Measurements from ENCODE around the gene ATP9B.

ATP9B gene

GRCh38 chr18:79365701-79366100 lies 296.5 kb downstream of the ATP9B start:
- POLR2A ChIA-PET: no interaction called here
- Histone ChIP-seq H3K27ac (ENCODE audit: extremely low read depth, low read depth, low read length) (no peak overlapping the region), H3K4me3 (ENCODE audit: low read depth, low read length) (no peak overlapping the region), H3K36me3 (ENCODE audit: control insufficient read depth in 2 of 2, insufficient read depth in 1 of 2, low read length in 2 of 2) (peaks cover 0 to 9% of the 10 kb centered on the region in 2 experiments; a peak in 1 of 3 replicates), H3K4me1 (ENCODE audit: control insufficient read depth, insufficient read depth, low read length) (no peaks in the 10 kb centered on the region), H3K9me3 (ENCODE audit: control insufficient read depth, insufficient read depth, low read depth, low read length) (no peaks in the 10 kb centered on the region)
- CTCF ChIA-PET: interaction anchor here (0.5 to 0.7 kb wide), 2 partner anchors 23 to 296 kb away, joined by 3 to 4 read pairs; partner anchors contain the start of gene ATP9B
- no peak for TF ChIP-seq ZNF175 (tag by site-specific recombination; IDR thresholded peaks at IDR 0.05)
- TF ChIP-seq, protein P1, sequence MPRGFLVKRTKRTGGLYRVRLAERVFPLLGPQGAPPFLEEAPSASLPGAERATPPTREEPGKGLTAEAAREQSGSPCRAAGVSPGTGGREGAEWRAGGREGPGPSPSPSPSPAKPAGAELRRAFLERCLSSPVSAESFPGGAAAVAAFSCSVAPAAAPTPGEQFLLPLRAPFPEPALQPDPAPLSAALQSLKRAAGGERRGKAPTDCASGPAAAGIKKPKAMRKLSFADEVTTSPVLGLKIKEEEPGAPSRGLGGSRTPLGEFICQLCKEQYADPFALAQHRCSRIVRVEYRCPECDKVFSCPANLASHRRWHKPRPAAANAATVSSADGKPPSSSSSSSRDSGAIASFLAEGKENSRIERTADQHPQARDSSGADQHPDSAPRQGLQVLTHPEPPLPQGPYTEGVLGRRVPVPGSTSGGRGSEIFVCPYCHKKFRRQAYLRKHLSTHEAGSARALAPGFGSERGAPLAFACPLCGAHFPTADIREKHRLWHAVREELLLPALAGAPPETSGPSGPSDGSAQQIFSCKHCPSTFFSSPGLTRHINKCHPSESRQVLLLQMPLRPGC (tag by site-specific recombination; IDR thresholded peaks at IDR 0.05): no peak
- TF ChIP-seq, protein P2, sequence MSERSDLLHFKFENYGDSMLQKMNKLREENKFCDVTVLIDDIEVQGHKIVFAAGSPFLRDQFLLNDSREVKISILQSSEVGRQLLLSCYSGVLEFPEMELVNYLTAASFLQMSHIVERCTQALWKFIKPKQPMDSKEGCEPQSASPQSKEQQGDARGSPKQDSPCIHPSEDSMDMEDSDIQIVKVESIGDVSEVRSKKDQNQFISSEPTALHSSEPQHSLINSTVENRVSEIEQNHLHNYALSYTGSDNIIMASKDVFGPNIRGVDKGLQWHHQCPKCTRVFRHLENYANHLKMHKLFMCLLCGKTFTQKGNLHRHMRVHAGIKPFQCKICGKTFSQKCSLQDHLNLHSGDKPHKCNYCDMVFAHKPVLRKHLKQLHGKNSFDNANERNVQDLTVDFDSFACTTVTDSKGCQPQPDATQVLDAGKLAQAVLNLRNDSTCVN (tag by site-specific recombination; optimal IDR thresholded peaks at IDR 0.05): no peak
- no peak for TF ChIP-seq KLF7 (tag by site-specific recombination; IDR thresholded peaks at IDR 0.05; ENCODE audit: borderline replicate concordance)
- TF ChIP-seq ZNF660 (tag by site-specific recombination; IDR thresholded peaks at IDR 0.05): no peak
- no peak for TF ChIP-seq ZNF837 (tag by site-specific recombination; IDR thresholded peaks at IDR 0.05)
- TF ChIP-seq ZNF473 (tag by site-specific recombination; IDR thresholded peaks at IDR 0.05): no peak
- TF ChIP-seq ZNF585B (tag by site-specific recombination; IDR thresholded peaks at IDR 0.05): no peak
- TF ChIP-seq ZFHX2 (tag by site-specific recombination; conservative IDR thresholded peaks at IDR 0.05): no peak
- no peak for TF ChIP-seq ATF2 (tag by site-specific recombination; IDR thresholded peaks at IDR 0.05; ENCODE audit: low read depth)
- no peak for TF ChIP-seq ZNF707 (tag by site-specific recombination; IDR thresholded peaks at IDR 0.05)
- no peak for TF ChIP-seq ZNF138 (tag by site-specific recombination; IDR thresholded peaks at IDR 0.05; ENCODE audit: borderline replicate concordance)
- no peak for TF ChIP-seq ZNF202 (tag by site-specific recombination; IDR thresholded peaks at IDR 0.05; ENCODE audit: borderline replicate concordance)
- no peak for TF ChIP-seq ZNF600 (tag by site-specific recombination; IDR thresholded peaks at IDR 0.05)
- no peak for TF ChIP-seq ZNF624 (tag by site-specific recombination; IDR thresholded peaks at IDR 0.05)
- TF ChIP-seq ZNF239 (tag by site-specific recombination; IDR thresholded peaks at IDR 0.05): no peak

DNA sequence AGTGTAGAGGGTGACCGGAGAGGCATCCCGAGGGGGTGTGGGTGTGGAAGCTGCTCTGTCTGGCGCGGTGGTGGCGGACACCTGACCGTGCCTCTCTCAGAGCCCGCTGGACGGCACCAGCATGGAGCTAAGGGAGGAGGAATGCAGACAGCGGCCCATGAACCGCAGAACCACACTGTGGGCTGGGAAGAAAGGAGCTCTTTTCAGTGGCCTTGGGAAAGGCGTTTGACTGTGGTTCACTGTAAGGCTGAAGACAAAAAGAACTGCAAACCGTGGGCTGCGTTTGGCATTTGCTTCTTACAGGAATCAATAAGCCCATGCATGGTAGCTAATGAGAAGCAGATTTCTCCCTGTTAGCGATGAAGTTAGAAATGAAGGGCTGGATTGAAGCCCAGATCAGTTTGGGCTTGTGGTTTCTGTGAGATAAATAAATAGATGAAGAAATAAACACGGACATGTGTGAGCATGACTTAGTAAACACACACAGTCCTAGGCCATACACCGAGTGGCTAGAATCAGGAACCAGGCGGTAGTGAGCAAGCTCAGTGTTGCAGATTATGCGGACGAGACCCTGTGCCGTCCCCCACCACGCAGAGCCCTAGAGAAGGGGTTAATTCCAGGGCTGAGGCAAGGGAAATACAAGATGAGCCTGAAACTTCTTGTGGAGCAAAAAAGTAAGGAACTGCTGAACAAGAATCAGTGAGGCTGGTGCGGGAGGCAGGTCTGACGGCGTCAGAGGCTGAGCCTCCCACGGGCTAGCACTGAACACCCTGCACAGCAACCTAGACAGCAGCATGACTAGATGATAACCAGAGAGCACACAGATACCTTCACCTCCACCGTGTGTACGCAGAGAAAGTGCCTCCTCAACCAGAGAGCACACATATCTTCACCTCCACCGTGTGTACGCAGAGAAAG lies 297.2 kb downstream of the ATP9B start:
- ChIA-PET POLR2A (no interaction called here), CTCF (interaction anchor here (0.5 kb wide), 1 partner anchor 22 kb away, joined by 3 read pairs; no protein-coding TSS in a partner anchor)
- Histone ChIP-seq H3K36me3 (ENCODE audit: control insufficient read depth in 2 of 2, insufficient read depth in 1 of 2, low read length in 2 of 2) (peaks cover 0 to 3% of the 10 kb centered on the region in 2 experiments; a peak in 1 of 3 replicates), H3K27ac (ENCODE audit: extremely low read depth, low read depth, low read length) (no peak overlapping the region), H3K9me3 (ENCODE audit: control insufficient read depth, insufficient read depth, low read depth, low read length) (no peaks in the 10 kb centered on the region), H3K4me3 (ENCODE audit: low read depth, low read length) (no peak overlapping the region), H3K4me1 (ENCODE audit: control insufficient read depth, insufficient read depth, low read length) (no peaks in the 10 kb centered on the region)
- TF ChIP-seq MYNN (tag by site-specific recombination; IDR thresholded peaks at IDR 0.05; ENCODE audit: borderline replicate concordance) (no peak), BCL11B (tag by site-specific recombination; IDR thresholded peaks at IDR 0.05; ENCODE audit: low read depth) (no peak), ZNF501 (tag by site-specific recombination; IDR thresholded peaks at IDR 0.05) (no peak), ZSCAN18 (tag by site-specific recombination; IDR thresholded peaks at IDR 0.05) (no peak), ZNF692 (tag by site-specific recombination; IDR thresholded peaks at IDR 0.05) (no peak), ZNF776 (tag by site-specific recombination; IDR thresholded peaks at IDR 0.05; ENCODE audit: borderline replicate concordance) (no peak), WT1 (tag by site-specific recombination; IDR thresholded peaks at IDR 0.05) (no peak), ZNF175 (tag by site-specific recombination; IDR thresholded peaks at IDR 0.05) (no peak), ZNF707 (tag by site-specific recombination; IDR thresholded peaks at IDR 0.05) (no peak), ZNF202 (tag by site-specific recombination; IDR thresholded peaks at IDR 0.05; ENCODE audit: borderline replicate concordance) (no peak), ZNF521 (tag by site-specific recombination; IDR thresholded peaks at IDR 0.05) (no peak), ZNF138 (tag by site-specific recombination; IDR thresholded peaks at IDR 0.05; ENCODE audit: borderline replicate concordance) (no peak)

Measured in HEK293 (cell line).